Liver (tissue), 9 donors: ENCODE data around the gene FMN2. TPM values are rescaled to one million over a fixed set of nuclear protein-coding genes. Genes with fewer than 3 reads are reported as not detected.

ENCODE experiments used
- DNase-seq: peaks from one replicate; pipeline ENCODE4 v3.0.0-alpha.2; 2017; ENCODE audit warnings: low spot score
- H3K27ac ChIP-seq, 2 donors: one replicate each; pipeline ENCODE4 v1.7.0; 2013; ENCODE audit warnings: inconsistent platforms in 2 of 2, low read length in 2 of 2, control low read depth in 1 of 2, low read depth in 1 of 2, mild to moderate bottlenecking in 1 of 2
- H3K27me3 ChIP-seq, 4 donors: one replicate each; pipeline versions ENCODE4 v1.6.1 to v1.7.0; 2013; ENCODE audit warnings: low read length in 3 of 4, inconsistent platforms in 1 of 4, mild to moderate bottlenecking in 1 of 4, moderate library complexity in 1 of 4; ENCODE audit not compliant: control insufficient read depth in 4 of 4, insufficient read depth in 4 of 4
- H3K36me3 ChIP-seq, 4 donors: one replicate each; pipeline versions ENCODE4 v1.6.1 to v1.7.0; 2013; ENCODE audit warnings: low read length in 3 of 4, mild to moderate bottlenecking in 3 of 4, low read depth in 1 of 4, moderate library complexity in 1 of 4; ENCODE audit not compliant: control insufficient read depth in 4 of 4, insufficient read depth in 3 of 4
- H3K4me1 ChIP-seq, 4 donors: one replicate each; pipeline versions ENCODE4 v1.6.1 to v1.7.0; 2013; ENCODE audit warnings: low read length in 3 of 4, mild to moderate bottlenecking in 3 of 4, moderate library complexity in 1 of 4; ENCODE audit not compliant: control insufficient read depth in 4 of 4, insufficient read depth in 4 of 4
- H3K4me3 ChIP-seq, 3 donors: one replicate each; pipeline versions ENCODE4 v1.6.1 to v1.7.0; 2013; ENCODE audit warnings: low read length in 3 of 3, control low read depth in 1 of 3, low read depth in 1 of 3, mild to moderate bottlenecking in 1 of 3
- H3K9ac ChIP-seq, 2 donors: one replicate each; pipeline ENCODE4 v1.7.0; 2013; ENCODE audit warnings: low read length in 2 of 2, mild to moderate bottlenecking in 2 of 2, moderate library complexity in 2 of 2, control low read depth in 1 of 2, low read depth in 1 of 2
- H3K9me3 ChIP-seq, 4 donors: one replicate each; pipeline versions ENCODE4 v1.6.1 to v1.7.0; 2013; ENCODE audit warnings: low read length in 3 of 4; ENCODE audit not compliant: control insufficient read depth in 4 of 4
- EGR1 ChIP-seq, 2 donors: IDR thresholded peaks; 2 replicates each; pipeline ENCODE4 v1.6.1; 2016 to 2018; ENCODE audit warnings: antibody characterized with exemption in 2 of 2, low read depth in 2 of 2
- GABPA ChIP-seq, 2 donors: IDR thresholded peaks in 1 of 2; conservative IDR thresholded peaks in 1 of 2; 2 replicates each; pipeline ENCODE4 v1.6.1; 2016; ENCODE audit warnings: antibody characterized with exemption in 2 of 2, mild to moderate bottlenecking in 1 of 2, moderate library complexity in 1 of 2
- HNF4A ChIP-seq, 2 donors: conservative IDR thresholded peaks; 2 replicates each; pipeline ENCODE4 v1.6.1; 2016; ENCODE audit warnings: antibody characterized with exemption in 2 of 2, mild to moderate bottlenecking in 2 of 2
- HNF4G ChIP-seq: IDR thresholded peaks from 2 replicates; pipeline ENCODE4 v1.6.1; 2016; ENCODE audit warnings: antibody characterized with exemption
- JUND ChIP-seq, 2 donors: IDR thresholded peaks; 2 replicates each; pipeline ENCODE4 v1.6.1; 2016; ENCODE audit warnings: antibody characterized with exemption in 2 of 2
- NR2F2 ChIP-seq: IDR thresholded peaks from 2 replicates; pipeline ENCODE4 v1.6.1; 2016; ENCODE audit warnings: antibody characterized with exemption
- RAD21 ChIP-seq, 2 donors: IDR thresholded peaks; 2 replicates each; pipeline ENCODE4 v1.6.1; 2016; ENCODE audit warnings: antibody characterized with exemption in 2 of 2, mild to moderate bottlenecking in 2 of 2
- RXRA ChIP-seq, 2 donors: IDR thresholded peaks; 2 replicates each; pipeline ENCODE4 v1.6.1; 2017 to 2018; ENCODE audit warnings: antibody characterized with exemption in 2 of 2, mild to moderate bottlenecking in 1 of 2
- SP1 ChIP-seq: IDR thresholded peaks from 2 replicates; pipeline ENCODE4 v1.6.1; 2018; ENCODE audit warnings: antibody characterized with exemption, mild to moderate bottlenecking
- TAF1 ChIP-seq: conservative IDR thresholded peaks from 2 replicates; pipeline ENCODE4 v1.6.1; 2016; ENCODE audit warnings: antibody characterized with exemption, mild to moderate bottlenecking
- YY1 ChIP-seq: IDR thresholded peaks from 2 replicates; pipeline ENCODE4 v1.6.1; 2016; ENCODE audit warnings: antibody characterized with exemption, mild to moderate bottlenecking
- WGBS: extraction: QIAGEN DNeasy Blood & Tissue Kit; methylation state at CpG from one replicate; pipeline ENCODE4 v1.1.7; 2013; 5-methylcytosine and 5-hydroxymethylcytosine counted together
- polyA plus RNA-seq, 2 donors: library from polyadenylated mRNA; stranded (reverse) in 1 of 2; unstranded in 1 of 2; fragments of 200-250 nt in 1 of 2; fragments of >200 nt in 1 of 2; fragmentation: Nextera tagmentation in 1 of 2; extraction: Ambion mirVana in 1 of 2; gene quantifications; one replicate each; pipeline versions ENCODE4 v1.2.1 to v1.2.3, GENCODE V29; 2013 to 2015
- total RNA-seq, 2 donors: library from RNA; depleted of rRNA; stranded (reverse); fragments of >200 nt; gene quantifications; one replicate each; pipeline ENCODE4 v1.2.3, GENCODE V29; 2014
- TF ChIP-seq, protein P1 (sequence below): IDR thresholded peaks from 2 replicates; pipeline ENCODE4 v1.6.1; 2016; ENCODE audit warnings: antibody characterized with exemption
- TF ChIP-seq, protein P2 (sequence below): IDR thresholded peaks from 2 replicates; pipeline ENCODE4 v1.6.1; 2016; ENCODE audit warnings: antibody characterized with exemption
- TF ChIP-seq, protein P3 (sequence below): IDR thresholded peaks from 2 replicates; pipeline ENCODE4 v1.6.1; 2016; ENCODE audit warnings: antibody characterized with exemption, mild to moderate bottlenecking
- TF ChIP-seq, protein P4 (sequence below): fragments of 150-350 bp; IDR thresholded peaks from 2 replicates; pipeline ENCODE4 v1.5.1; 2017; ENCODE audit warnings: improper control_type of control experiment, low read depth, low read length; ENCODE audit not compliant: missing input control
- TF ChIP-seq, protein P5 (sequence below): IDR thresholded peaks from 2 replicates; pipeline ENCODE4 v1.6.1; 2016; ENCODE audit warnings: antibody characterized with exemption
- donor health status: healthy.
- donor health status: healthy.
- donor health status: healthy.
- donor health status: healthy.
- donor health status: healthy.

FMN2 gene
- total and polyA plus RNA-seq, 4 donors: 0.17 TPM; not detected in 3

DNA sequence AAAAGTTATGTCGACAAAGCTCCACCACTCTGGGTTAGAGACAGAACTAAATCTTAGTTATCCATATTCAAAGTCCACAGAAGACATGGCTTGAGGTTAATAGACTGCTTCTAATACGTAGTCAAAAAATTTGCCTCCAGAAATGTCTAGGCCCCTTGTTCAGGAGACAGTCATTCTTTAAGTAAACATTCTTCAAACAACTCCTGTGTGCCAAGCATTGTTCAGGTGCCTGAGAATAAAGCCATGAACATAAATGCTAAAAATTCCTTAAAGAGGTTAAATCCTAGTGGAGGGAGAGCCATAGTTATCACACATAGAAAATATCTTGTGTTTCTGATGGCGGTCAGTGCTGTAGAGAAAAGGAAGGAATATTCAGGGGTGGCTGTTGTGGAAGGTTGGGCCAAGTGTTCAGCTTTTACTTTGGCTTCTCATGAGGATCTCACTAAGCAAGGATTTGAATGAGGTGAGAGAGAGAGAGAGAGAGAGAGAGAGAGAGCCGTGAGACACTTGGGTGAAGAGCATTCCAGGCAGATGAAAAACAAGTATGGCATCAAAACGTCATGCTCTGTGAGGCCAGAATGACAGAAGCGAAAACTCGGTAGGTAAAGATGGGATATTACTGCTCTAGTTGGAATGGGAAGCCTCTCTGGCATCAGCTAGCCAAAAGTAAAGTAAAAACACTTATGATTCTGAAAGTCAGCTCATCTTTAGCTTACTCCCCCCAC, 333.2 kb downstream of the FMN2 start:
- 69% methylated on average over 7 of the region's 7 CpGs for WGBS
- H3K9me3 ChIP-seq: no peaks in the 10 kb centered on the region
- TF ChIP-seq JUND (IDR thresholded peaks at IDR 0.05) (no peak), HNF4A (conservative IDR thresholded peaks at IDR 0.05) (no peak), RAD21 (IDR thresholded peaks at IDR 0.05) (no peak), RXRA (IDR thresholded peaks at IDR 0.05) (no peak), NR2F2 (no peak), SP1 (no peak), EGR1 (IDR thresholded peaks at IDR 0.05; ENCODE audit: low read depth in 2 of 2) (no peak), YY1 (no peak), HNF4G (no peak), TAF1 (no peak), GABPA (IDR thresholded peaks at IDR 0.05 in 1 of 2, conservative IDR thresholded peaks at IDR 0.05 in 1 of 2) (no peak)
- TF ChIP-seq, protein P1, sequence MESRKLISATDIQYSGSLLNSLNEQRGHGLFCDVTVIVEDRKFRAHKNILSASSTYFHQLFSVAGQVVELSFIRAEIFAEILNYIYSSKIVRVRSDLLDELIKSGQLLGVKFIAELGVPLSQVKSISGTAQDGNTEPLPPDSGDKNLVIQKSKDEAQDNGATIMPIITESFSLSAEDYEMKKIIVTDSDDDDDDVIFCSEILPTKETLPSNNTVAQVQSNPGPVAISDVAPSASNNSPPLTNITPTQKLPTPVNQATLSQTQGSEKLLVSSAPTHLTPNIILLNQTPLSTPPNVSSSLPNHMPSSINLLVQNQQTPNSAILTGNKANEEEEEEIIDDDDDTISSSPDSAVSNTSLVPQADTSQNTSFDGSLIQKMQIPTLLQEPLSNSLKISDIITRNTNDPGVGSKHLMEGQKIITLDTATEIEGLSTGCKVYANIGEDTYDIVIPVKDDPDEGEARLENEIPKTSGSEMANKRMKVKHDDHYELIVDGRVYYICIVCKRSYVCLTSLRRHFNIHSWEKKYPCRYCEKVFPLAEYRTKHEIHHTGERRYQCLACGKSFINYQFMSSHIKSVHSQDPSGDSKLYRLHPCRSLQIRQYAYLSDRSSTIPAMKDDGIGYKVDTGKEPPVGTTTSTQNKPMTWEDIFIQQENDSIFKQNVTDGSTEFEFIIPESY: no peak
- TF ChIP-seq, protein P2, sequence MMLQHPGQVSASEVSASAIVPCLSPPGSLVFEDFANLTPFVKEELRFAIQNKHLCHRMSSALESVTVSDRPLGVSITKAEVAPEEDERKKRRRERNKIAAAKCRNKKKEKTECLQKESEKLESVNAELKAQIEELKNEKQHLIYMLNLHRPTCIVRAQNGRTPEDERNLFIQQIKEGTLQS: no peak
- TF ChIP-seq, protein P3, sequence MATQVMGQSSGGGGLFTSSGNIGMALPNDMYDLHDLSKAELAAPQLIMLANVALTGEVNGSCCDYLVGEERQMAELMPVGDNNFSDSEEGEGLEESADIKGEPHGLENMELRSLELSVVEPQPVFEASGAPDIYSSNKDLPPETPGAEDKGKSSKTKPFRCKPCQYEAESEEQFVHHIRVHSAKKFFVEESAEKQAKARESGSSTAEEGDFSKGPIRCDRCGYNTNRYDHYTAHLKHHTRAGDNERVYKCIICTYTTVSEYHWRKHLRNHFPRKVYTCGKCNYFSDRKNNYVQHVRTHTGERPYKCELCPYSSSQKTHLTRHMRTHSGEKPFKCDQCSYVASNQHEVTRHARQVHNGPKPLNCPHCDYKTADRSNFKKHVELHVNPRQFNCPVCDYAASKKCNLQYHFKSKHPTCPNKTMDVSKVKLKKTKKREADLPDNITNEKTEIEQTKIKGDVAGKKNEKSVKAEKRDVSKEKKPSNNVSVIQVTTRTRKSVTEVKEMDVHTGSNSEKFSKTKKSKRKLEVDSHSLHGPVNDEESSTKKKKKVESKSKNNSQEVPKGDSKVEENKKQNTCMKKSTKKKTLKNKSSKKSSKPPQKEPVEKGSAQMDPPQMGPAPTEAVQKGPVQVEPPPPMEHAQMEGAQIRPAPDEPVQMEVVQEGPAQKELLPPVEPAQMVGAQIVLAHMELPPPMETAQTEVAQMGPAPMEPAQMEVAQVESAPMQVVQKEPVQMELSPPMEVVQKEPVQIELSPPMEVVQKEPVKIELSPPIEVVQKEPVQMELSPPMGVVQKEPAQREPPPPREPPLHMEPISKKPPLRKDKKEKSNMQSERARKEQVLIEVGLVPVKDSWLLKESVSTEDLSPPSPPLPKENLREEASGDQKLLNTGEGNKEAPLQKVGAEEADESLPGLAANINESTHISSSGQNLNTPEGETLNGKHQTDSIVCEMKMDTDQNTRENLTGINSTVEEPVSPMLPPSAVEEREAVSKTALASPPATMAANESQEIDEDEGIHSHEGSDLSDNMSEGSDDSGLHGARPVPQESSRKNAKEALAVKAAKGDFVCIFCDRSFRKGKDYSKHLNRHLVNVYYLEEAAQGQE: no peak
- TF ChIP-seq, protein P4, sequence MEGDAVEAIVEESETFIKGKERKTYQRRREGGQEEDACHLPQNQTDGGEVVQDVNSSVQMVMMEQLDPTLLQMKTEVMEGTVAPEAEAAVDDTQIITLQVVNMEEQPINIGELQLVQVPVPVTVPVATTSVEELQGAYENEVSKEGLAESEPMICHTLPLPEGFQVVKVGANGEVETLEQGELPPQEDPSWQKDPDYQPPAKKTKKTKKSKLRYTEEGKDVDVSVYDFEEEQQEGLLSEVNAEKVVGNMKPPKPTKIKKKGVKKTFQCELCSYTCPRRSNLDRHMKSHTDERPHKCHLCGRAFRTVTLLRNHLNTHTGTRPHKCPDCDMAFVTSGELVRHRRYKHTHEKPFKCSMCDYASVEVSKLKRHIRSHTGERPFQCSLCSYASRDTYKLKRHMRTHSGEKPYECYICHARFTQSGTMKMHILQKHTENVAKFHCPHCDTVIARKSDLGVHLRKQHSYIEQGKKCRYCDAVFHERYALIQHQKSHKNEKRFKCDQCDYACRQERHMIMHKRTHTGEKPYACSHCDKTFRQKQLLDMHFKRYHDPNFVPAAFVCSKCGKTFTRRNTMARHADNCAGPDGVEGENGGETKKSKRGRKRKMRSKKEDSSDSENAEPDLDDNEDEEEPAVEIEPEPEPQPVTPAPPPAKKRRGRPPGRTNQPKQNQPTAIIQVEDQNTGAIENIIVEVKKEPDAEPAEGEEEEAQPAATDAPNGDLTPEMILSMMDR: no peak
- TF ChIP-seq, protein P5, sequence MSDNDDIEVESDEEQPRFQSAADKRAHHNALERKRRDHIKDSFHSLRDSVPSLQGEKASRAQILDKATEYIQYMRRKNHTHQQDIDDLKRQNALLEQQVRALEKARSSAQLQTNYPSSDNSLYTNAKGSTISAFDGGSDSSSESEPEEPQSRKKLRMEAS: no peak
- no peaks in the 10 kb centered on the region for H3K4me1 ChIP-seq
- no peak for DNase-seq
- no peak overlapping the region for H3K4me3 ChIP-seq
- H3K9ac ChIP-seq: no peak overlapping the region
- no peak overlapping the region for H3K27ac ChIP-seq
- H3K36me3 ChIP-seq: no peaks in the 10 kb centered on the region
- H3K27me3 ChIP-seq: no peaks in the 10 kb centered on the region
